Measurements from ENCODE around the gene MYO5A. TPM values are rescaled to one million over a fixed set of nuclear protein-coding genes. Genes with fewer than 3 reads are reported as not detected.

Gene MYO5A
- total RNA-seq, 1 experiment from 2014 or later = 9.9 TPM

DNA sequence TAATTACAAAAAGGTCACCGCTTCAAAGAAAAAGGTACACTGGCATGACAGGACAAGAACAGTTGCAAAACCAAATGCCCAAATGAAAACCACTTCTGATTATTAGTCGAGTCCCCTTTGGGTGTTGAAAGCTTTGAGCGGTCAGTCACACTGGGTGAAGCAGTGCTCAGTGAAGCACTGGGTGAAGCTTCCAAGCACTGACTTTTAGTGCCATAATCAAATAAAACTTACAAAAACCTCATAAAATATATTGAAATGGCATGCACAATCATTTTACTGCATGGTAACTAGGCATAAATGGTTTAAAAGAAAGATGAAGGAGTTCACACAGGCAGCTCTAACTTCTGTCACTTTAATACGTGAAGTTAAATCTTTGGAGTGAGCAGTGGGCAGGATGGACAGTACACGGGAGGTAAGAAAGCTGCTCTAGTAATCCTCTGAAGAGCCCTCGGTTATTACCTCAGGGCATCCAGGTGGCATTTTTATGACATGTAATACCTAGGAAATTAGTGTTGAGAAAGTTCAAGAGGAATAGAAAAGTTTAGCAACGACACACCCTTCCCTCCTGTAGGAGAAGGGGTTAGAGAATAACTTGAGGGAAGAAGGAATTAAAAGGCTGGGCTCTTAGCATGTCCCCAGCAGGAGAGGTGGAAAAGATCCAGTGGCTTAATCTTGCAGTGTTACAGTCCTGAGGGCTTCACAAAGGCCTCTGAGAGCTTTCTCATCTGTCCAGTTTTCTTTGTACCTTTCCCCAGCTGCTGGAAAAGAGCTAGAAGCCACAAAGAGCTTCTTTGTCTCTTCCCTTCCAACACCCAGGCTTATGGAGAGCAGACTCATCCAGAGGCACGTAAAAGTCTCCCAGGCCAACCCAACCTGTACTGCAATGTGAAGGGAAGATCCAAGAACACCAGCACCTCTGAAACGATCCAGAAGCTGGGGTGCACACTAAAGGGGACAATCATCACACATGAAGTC lies 168.2 kb downstream of the MYO5A start:
- ChIA-PET POLR2A (no interaction called here), CTCF (no interaction called here)
- BruUV-seq (replicated peaks) = no TSS peak
- H3K9me3 ChIP-seq = no peaks in the 10 kb centered on the region
- DNase-seq = no peak
- H3K4me1 ChIP-seq = no peaks in the 10 kb centered on the region
- TF ChIP-seq, protein P1, sequence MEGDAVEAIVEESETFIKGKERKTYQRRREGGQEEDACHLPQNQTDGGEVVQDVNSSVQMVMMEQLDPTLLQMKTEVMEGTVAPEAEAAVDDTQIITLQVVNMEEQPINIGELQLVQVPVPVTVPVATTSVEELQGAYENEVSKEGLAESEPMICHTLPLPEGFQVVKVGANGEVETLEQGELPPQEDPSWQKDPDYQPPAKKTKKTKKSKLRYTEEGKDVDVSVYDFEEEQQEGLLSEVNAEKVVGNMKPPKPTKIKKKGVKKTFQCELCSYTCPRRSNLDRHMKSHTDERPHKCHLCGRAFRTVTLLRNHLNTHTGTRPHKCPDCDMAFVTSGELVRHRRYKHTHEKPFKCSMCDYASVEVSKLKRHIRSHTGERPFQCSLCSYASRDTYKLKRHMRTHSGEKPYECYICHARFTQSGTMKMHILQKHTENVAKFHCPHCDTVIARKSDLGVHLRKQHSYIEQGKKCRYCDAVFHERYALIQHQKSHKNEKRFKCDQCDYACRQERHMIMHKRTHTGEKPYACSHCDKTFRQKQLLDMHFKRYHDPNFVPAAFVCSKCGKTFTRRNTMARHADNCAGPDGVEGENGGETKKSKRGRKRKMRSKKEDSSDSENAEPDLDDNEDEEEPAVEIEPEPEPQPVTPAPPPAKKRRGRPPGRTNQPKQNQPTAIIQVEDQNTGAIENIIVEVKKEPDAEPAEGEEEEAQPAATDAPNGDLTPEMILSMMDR (IDR thresholded peaks at IDR 0.05; ENCODE audit: insufficient read depth in 1 of 2, low read depth in 1 of 2, low read length in 1 of 2, severe bottlenecking in 1 of 2, unreplicated experiment in 1 of 2) = no peak
- Mint-ChIP-seq H3K4me3 (ENCODE audit: unreplicated experiment) (no peak overlapping the region), H3K27ac (ENCODE audit: unreplicated experiment) (no peak overlapping the region), H3K9me3 (ENCODE audit: unreplicated experiment) (no peaks in the 10 kb centered on the region), H3K4me1 (ENCODE audit: low read depth, unreplicated experiment) (no peaks in the 10 kb centered on the region), H3K27me3 (ENCODE audit: insufficient read depth, unreplicated experiment) (no peaks in the 10 kb centered on the region), H3K36me3 (ENCODE audit: insufficient read depth, unreplicated experiment) (no peaks in the 10 kb centered on the region)
- intact Hi-C loops (cut with micrococcal nuclease; ENCODE audit: unreplicated experiment) = no loop called here
- H3K27me3 ChIP-seq (replicated peaks; ENCODE audit: control insufficient read depth, insufficient read depth, low read length) = no peaks in the 10 kb centered on the region
- no peak overlapping the region for H3K4me3 ChIP-seq (ENCODE audit: low read depth, low read length)
- no peaks in the 10 kb centered on the region for H3K36me3 ChIP-seq (ENCODE audit: control insufficient read depth, insufficient read depth, low read length)

DNA sequence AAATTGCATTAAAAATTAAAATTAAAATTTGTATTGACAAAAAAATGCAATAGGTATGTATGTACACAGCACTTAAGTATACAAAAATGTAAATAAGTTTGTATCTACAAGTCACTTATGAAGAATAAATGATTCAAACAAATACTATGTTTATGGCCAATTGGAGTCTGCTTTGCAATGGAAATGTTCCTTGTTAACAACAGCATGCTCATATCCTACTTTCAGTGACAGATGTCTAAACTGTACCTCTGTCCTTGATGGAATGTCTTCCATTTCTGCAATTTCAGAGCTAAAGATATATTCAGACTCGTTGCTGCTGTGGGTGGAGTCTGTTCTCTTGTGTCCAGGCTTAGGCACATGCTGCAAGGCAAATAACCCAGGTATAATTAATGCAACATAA lies 169.0 kb downstream of the MYO5A start:
- BruUV-seq (replicated peaks) = no TSS peak
- ChIA-PET POLR2A (no interaction called here), CTCF (no interaction called here)
- Histone ChIP-seq H3K36me3 (ENCODE audit: control insufficient read depth, insufficient read depth, low read length) (no peaks in the 10 kb centered on the region), H3K9me3 (no peaks in the 10 kb centered on the region), H3K4me1 (no peaks in the 10 kb centered on the region), H3K27me3 (replicated peaks; ENCODE audit: control insufficient read depth, insufficient read depth, low read length) (no peaks in the 10 kb centered on the region), H3K4me3 (ENCODE audit: low read depth, low read length) (no peak overlapping the region)
- H3K4me1 Mint-ChIP-seq (ENCODE audit: low read depth, unreplicated experiment) = no peaks in the 10 kb centered on the region
- H3K4me3 Mint-ChIP-seq (ENCODE audit: unreplicated experiment) = no peak overlapping the region
- H3K27me3 Mint-ChIP-seq (ENCODE audit: insufficient read depth, unreplicated experiment) = no peaks in the 10 kb centered on the region
- no peak for DNase-seq
- no peak overlapping the region for H3K27ac Mint-ChIP-seq (ENCODE audit: unreplicated experiment)
- H3K9me3 Mint-ChIP-seq (ENCODE audit: unreplicated experiment) = no peaks in the 10 kb centered on the region
- TF ChIP-seq, protein P1 (IDR thresholded peaks at IDR 0.05; ENCODE audit: insufficient read depth in 1 of 2, low read depth in 1 of 2, low read length in 1 of 2, severe bottlenecking in 1 of 2, unreplicated experiment in 1 of 2) = no peak
- intact Hi-C loops (cut with micrococcal nuclease; ENCODE audit: unreplicated experiment) = no loop called here
- no peaks in the 10 kb centered on the region for H3K36me3 Mint-ChIP-seq (ENCODE audit: insufficient read depth, unreplicated experiment)

DNA sequence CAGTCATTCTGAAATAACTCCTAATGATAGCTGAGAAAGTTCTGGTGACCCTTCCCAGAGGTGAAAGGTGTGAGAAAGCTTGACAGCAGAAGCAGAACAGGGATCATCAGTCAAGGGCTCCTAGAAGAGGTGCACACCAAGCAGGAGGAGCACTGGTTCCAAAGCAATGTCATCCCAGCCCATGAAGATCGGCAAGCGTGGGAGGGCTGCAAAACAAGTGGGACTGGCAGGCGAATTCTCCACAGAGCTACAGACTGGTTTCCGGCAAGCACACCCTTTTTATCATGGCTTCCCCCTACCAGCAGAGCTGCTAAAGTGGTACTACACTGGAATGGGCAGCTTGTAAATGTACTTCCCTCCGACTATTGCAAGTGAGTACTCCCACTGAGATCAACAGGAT lies 170.7 kb downstream of the MYO5A start:
- CTCF ChIA-PET = interaction anchor here (0.5 kb wide), 1 partner anchor 62 kb away, joined by 8 read pairs; no protein-coding TSS in a partner anchor
- Mint-ChIP-seq H3K36me3 (ENCODE audit: insufficient read depth, unreplicated experiment) (no peaks in the 10 kb centered on the region), H3K27ac (ENCODE audit: unreplicated experiment) (no peak overlapping the region), H3K9me3 (ENCODE audit: unreplicated experiment) (no peaks in the 10 kb centered on the region), H3K4me3 (ENCODE audit: unreplicated experiment) (no peak overlapping the region), H3K4me1 (ENCODE audit: low read depth, unreplicated experiment) (no peaks in the 10 kb centered on the region), H3K27me3 (ENCODE audit: insufficient read depth, unreplicated experiment) (no peaks in the 10 kb centered on the region)
- H3K9me3 ChIP-seq = no peaks in the 10 kb centered on the region
- no TSS peak for BruUV-seq (replicated peaks)
- intact Hi-C loops (cut with micrococcal nuclease; ENCODE audit: unreplicated experiment) = no loop called here
- TF ChIP-seq, protein P1 (IDR thresholded peaks at IDR 0.05; ENCODE audit: insufficient read depth in 1 of 2, low read depth in 1 of 2, low read length in 1 of 2, severe bottlenecking in 1 of 2, unreplicated experiment in 1 of 2) = no peak
- H3K4me1 ChIP-seq = no peaks in the 10 kb centered on the region
- no peak for DNase-seq
- no peak overlapping the region for H3K4me3 ChIP-seq (ENCODE audit: low read depth, low read length)
- POLR2A ChIA-PET = no interaction called here
- H3K27me3 ChIP-seq (replicated peaks; ENCODE audit: control insufficient read depth, insufficient read depth, low read length) = no peaks in the 10 kb centered on the region
- H3K36me3 ChIP-seq (ENCODE audit: control insufficient read depth, insufficient read depth, low read length) = no peaks in the 10 kb centered on the region
